Cerebellar nuclear complex (tissue), 1 donor: ENCODE measurements around the gene PRR30.
"Not testable (repeated sequence)": the region's sequence is repeated elsewhere in the genome, so short reads cannot be mapped to it uniquely, and the experiment has no call there.

ENCODE experiments used
- DNase-seq, 2 experiments: peaks; one replicate each; lab custom pipeline; 2025; lab: John Stamatoyannopoulos, UW

Gene PRR30

GRCh38 chr2:27139310-27139709, at the start of gene PRR30:
PRR30 (minus strand) TSS chr2:27139410; CDS start chr2:27138329, 1,081 bp downstream.
- DNase-seq: no peak

GRCh38 chr2:27186613-27187345, 47.6 kb upstream of the PRR30 start:
- no peak for DNase-seq

GRCh38 chr2:27185331-27186026, 46.3 kb upstream of the PRR30 start:
- no peak for DNase-seq

GRCh38 chr2:27184115-27184514, 44.9 kb upstream of the PRR30 start:
- no peak for DNase-seq

GRCh38 chr2:27182346-27182745, 43.1 kb upstream of the PRR30 start:
- no peak for DNase-seq

GRCh38 chr2:27179344-27180000, 40.3 kb upstream of the PRR30 start:
- DNase-seq: no peak

GRCh38 chr2:27178469-27178868, 39.3 kb upstream of the PRR30 start:
- DNase-seq: no peak

GRCh38 chr2:27177441-27178351, 38.5 kb upstream of the PRR30 start:
- no peak for DNase-seq

- not testable (repeated sequence) for DNase-seq
Measured at GRCh38 chr2:27175781-27176180, 36.6 kb upstream of the PRR30 start.

GRCh38 chr2:27175330-27175729, 36.1 kb upstream of the PRR30 start:
- DNase-seq: no peak

- DNase-seq: no peak
Measured at GRCh38 chr2:27174638-27175037, 35.4 kb upstream of the PRR30 start.

- DNase-seq: no peak
Measured at GRCh38 chr2:27171351-27171848, 32.2 kb upstream of the PRR30 start.

- DNase-seq: no peak
Measured at GRCh38 chr2:27170581-27171337, 31.5 kb upstream of the PRR30 start.

- DNase-seq: no peak
Measured at GRCh38 chr2:27164960-27165763, 26.0 kb upstream of the PRR30 start.

GRCh38 chr2:27162151-27163121, 23.2 kb upstream of the PRR30 start:
- no peak for DNase-seq

GRCh38 chr2:27160191-27160590, 21.0 kb upstream of the PRR30 start:
- no peak for DNase-seq

- no peak for DNase-seq
Measured at GRCh38 chr2:27159271-27159670, 20.1 kb upstream of the PRR30 start.

GRCh38 chr2:27158468-27158867, 19.3 kb upstream of the PRR30 start:
- DNase-seq: no peak

- no peak for DNase-seq
Measured at GRCh38 chr2:27155069-27155520, 15.9 kb upstream of the PRR30 start.
